HCT116 (cell line): ENCODE results near the gene ERVH48-1.

Experiments used
- EZH2phosphoT487 ChIP-seq: fragments of 200-600 bp; IDR thresholded peaks from 2 replicates; pipeline ENCODE4 v1.6.1; 2018; ENCODE audit warnings: antibody characterized with exemption, borderline replicate concordance
- TF ChIP-seq, protein P1 (sequence below): IDR thresholded peaks from 2 replicates; pipeline ENCODE4 v1.6.1; 2011; ENCODE audit warnings: mild to moderate bottlenecking, low read length, moderate library complexity; ENCODE audit not compliant: insufficient replicate concordance; ENCODE audit errors: extremely low read depth

DNA sequence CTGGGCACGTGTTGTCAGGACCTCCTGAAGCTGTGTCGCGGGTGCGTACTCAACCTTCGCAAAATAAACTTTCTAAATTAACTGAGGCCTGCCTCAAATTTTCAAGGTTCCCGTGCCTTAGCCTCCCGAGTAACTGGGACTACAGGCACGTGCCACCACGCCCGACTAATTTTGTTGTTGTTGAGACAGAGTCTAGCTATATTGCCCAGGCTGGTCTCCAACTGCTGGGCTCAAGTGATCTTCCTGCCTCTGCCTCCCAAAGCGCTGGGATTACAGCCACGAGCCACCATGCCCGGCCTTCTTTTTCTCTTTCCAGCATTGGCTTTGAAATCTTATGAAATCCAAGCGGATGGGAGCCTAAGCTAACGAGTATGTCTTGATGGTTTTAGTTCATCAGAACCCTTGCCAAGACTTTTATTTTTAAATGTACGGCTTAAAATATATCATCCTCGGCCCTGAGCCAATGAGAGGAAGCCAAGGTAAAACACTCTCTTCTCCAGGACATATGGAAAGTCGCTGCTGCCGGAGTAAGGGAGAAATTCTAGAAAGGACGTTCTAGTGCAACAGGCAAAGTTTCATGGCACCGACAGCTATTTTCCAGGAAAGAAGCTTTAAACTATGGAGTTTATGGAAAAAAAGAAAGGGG, 12.7 kb upstream of the ERVH48-1 start:
- TF ChIP-seq EZH2phosphoT487: no peak
- TF ChIP-seq, protein P1, sequence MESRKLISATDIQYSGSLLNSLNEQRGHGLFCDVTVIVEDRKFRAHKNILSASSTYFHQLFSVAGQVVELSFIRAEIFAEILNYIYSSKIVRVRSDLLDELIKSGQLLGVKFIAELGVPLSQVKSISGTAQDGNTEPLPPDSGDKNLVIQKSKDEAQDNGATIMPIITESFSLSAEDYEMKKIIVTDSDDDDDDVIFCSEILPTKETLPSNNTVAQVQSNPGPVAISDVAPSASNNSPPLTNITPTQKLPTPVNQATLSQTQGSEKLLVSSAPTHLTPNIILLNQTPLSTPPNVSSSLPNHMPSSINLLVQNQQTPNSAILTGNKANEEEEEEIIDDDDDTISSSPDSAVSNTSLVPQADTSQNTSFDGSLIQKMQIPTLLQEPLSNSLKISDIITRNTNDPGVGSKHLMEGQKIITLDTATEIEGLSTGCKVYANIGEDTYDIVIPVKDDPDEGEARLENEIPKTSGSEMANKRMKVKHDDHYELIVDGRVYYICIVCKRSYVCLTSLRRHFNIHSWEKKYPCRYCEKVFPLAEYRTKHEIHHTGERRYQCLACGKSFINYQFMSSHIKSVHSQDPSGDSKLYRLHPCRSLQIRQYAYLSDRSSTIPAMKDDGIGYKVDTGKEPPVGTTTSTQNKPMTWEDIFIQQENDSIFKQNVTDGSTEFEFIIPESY: no peak
